ENCODE results near the gene RPS14.
A peak's percentile ranks its signal among the peaks of the same experiment; 100 is the strongest.

Gene RPS14

DNA sequence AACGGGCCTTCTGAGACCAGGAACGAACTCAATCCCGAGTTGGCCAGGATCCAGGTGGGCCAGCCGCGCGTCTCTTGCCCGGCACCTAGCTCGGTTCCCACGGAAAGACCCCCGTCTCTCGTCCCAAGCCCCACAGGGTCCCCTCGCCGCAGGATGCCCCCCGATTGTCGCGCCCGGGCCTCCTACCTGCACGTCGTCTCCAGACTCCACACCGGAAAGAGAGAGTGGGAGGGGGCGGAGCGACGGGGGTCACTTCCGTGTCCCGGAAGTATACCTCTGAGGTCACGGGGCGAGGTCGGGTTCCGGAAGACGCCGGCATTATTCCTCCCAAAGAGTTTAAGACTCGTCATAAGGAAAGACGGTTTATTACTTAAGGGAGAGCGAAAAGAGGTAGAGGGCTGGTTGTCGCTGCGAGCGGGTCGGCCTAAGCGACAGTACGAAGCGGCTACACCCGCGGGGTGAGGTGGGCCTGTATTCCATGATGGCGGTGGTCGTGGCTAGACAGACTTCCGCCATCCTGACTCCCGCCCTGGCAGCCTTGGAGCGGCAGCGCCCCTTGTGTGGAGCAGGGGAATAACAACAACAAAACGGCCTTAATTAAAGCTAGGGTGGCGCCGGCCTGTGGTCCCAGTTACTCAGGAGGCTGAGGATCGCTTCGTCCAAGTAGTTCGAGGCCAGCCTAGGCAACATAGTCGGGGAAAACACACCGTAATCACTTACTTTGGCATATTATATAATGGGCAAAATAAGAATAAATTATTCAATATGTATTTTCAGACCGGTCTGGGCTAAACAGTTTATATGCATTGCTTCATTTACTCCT lies at the start of gene RPS14:
RPS14 (minus strand) TSS at position 223 of the 823 bp plus-strand sequence. CDS start 2,006 bp downstream, outside the sequence.
- peak; percentile 67 for DNase-seq (ENCODE audit: low read depth)

DNA sequence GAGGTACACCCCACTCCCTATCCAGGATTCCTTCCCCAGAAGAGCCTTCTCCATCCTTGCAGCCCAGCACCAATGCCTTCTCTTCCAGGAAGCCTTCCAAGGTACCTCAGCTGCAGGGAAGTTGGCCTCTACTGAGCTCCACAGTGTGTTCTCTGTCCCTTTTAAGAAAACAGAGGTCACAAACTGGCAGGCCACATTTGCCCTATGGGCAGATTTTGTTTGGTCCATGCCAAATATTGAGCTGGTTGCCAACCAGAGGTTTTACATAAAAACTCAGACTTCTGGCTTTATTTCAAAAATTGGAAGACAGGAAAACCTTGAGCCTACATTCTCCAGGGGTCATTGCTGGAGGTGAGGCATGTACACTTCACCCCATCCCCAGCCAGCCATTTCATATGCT lies 49.4 kb upstream of the RPS14 start:
- no peak for DNase-seq (ENCODE audit: low read depth)

DNA sequence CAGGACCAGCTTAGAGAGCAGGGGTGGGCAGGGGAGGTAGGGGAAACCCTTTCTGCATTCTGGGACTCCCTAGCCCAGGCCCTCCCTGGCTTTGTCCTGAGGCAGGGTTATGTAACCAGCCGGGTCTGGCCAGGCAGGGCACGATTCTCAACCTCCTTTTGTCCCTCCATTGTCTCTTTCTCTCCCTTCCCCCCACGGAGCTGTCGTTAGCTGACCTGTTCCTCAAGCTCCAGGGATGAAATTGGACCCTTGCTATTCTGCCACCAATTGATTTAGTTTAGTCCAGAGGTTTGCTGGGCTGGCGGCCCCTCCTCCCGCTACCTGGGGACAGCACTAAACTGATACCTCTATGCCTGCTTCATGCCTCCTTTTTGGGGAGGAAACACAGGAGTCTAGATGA lies 49.0 kb upstream of the RPS14 start:
- no peak for DNase-seq (ENCODE audit: low read depth)

DNA sequence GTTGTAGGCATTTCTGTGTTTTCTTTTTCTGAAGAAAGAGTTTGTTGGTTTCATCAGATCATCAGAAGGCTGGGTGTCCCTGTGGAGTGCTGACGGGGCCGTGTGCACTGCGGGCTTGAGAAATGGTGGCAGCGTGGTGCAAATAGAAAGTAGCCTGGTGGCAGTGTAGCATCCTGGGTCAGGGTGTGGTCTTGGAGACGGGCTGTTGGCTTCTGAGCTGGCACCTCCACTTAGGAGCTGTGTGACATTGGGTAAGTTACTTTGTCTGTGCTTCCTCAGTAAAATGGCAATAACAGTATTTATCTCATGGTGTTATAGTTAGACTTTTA lies 48.4 kb upstream of the RPS14 start:
- no peak for DNase-seq (ENCODE audit: low read depth)

DNA sequence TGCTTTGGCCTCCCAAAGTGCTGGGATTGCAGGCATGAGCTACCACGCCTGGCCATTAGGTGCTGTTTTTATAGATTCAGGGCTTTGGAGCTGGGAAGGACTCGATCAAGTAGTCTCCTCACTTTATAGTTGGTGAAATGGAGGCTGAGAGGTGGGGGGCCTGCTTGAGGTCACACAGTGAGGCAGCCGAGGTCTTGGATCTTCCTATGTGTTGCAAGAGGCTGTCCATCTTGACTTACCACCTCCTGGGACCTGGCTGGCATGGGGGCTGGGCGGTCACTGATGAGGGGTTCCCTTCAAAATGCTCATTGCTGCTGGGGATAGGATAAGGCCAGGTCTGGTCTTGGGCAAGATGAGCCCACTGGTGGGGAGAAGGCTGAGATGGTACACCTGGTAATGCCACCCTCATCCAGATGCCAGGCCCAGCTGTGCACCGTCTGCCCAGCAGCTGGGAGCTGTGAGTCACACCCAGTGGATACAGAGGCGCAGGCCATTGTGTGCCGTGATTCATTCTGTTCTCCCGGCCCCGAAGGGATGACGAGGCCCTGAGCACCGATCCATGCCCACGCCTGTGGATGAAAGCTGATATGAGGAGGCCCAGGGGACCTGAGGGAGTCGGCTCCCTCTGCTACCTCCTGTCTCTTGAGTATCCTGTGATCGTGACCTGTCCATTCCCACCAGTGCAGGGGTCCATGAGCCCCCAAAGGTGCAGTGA lies 47.9 kb upstream of the RPS14 start:
- peak; percentile 80 for DNase-seq (ENCODE audit: low read depth)

DNA sequence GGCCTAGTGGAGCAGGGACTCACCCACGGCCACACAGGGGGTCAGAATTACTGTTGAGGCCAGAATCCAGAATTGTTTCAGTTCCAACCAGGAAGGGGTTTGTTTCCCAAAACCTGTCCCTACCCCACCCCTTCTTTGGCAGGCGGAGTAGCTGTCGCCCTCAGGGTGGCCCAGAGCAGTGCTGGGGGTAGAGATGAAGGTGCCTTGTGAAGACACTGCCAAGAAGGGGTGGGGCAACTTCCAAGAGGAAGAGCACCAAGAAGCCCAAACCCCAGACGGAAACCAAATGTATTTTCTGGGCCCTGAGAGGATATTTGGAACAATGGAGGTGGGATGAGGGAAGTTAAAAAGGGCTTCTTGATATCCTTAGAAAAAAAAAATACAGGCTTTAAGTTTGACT lies 47.0 kb upstream of the RPS14 start:
- DNase-seq (ENCODE audit: low read depth) = no peak

DNA sequence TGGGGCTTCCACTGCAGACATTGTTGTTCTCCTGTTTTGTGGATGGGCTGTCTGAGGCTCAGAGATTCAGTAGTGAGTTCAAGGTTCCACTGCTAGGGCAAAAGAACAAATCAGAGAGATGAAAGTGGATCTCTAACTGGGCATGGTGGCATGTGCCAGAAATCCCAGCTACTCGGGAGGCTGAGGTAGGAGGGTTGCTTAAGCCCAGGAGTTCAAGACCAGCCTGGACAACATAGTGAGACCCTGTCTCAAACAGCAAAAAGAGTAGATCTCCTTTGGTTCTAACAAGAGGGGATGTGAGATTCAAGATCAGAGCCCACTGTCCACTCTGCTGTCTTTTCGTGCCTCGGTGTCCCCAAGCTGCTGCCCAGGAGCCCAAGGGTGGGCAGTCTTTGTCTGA lies 46.6 kb upstream of the RPS14 start:
- no peak for DNase-seq (ENCODE audit: low read depth)

DNA sequence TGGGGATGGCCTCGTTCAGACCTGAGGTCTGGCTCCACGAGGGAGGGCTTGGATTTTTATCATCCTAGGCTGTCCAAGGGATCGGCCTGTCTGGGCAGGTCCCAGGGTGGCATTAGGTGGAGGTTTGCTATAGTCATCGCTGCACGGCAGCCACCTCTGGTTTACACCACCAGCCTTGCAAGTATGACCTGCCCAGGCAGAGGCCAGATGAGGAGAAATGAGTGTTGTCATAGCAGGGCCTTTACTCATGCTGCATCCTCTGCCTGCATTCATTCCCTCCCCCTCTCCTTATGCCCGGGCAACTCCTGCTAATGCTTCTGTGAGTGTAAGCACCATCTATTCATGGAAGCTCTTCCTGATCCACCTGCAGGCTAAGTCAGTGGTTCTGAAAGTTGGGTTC lies 43.1 kb upstream of the RPS14 start:
- DNase-seq (ENCODE audit: low read depth) = peak; percentile 51

DNA sequence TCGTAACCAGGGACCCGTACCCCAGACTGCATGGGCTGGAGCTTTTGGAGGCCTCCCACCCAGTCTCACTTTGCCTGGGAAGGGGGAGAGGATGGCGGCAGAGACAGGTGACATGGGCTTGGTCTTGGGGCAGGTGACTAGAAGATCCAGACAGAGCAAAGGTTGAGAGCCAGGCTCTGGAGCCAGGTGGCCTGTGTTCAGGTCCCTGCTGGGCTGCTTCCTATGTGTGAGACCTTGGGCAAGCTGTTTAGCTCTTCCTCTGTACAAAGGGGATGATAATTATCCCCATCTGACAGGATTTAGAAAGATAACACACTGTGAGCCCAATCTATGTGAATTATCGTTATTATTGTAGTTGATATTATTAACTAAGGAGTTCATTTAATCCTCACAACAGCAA lies 42.3 kb upstream of the RPS14 start:
- DNase-seq (ENCODE audit: low read depth) = no peak

DNA sequence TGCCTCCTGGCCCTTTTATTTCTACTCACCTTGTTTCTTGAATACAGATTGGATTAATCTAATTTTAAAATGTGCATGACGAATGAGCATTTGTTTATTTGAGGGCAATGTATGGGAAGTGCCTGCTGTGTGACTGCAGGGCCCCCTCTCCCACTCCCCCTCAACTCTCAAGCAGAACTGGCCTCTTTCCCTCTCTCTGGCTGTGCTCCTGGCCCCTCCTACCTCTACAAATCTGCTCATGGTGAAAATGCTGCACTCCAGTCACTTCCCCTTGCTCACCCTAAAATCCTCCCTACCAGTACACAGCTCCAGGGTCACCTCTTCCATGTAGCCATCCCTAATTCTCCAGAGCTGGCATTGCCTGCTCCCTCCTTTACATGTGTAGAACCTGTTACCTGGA lies 41.2 kb upstream of the RPS14 start:
- no peak for DNase-seq (ENCODE audit: low read depth)

DNA sequence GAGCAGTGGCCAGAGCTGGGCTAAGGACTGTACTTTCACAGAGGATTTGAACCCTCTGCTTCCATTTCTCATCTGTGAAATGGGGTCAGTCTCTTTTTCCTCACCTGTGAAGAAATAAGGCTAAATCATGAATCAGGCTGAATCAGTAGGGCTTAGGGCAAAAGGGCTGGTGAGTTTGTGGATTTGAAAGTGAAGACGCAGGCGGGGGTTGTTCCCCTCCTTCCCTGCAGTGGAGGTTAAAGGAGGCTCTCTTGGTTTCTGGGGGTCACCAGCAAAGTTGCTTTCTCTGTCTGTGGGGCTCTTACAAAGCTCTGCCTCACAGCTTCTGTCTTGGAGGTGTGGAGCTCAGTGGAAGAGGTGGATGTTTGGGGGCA lies 40.7 kb upstream of the RPS14 start:
- no peak for DNase-seq (ENCODE audit: low read depth)

DNA sequence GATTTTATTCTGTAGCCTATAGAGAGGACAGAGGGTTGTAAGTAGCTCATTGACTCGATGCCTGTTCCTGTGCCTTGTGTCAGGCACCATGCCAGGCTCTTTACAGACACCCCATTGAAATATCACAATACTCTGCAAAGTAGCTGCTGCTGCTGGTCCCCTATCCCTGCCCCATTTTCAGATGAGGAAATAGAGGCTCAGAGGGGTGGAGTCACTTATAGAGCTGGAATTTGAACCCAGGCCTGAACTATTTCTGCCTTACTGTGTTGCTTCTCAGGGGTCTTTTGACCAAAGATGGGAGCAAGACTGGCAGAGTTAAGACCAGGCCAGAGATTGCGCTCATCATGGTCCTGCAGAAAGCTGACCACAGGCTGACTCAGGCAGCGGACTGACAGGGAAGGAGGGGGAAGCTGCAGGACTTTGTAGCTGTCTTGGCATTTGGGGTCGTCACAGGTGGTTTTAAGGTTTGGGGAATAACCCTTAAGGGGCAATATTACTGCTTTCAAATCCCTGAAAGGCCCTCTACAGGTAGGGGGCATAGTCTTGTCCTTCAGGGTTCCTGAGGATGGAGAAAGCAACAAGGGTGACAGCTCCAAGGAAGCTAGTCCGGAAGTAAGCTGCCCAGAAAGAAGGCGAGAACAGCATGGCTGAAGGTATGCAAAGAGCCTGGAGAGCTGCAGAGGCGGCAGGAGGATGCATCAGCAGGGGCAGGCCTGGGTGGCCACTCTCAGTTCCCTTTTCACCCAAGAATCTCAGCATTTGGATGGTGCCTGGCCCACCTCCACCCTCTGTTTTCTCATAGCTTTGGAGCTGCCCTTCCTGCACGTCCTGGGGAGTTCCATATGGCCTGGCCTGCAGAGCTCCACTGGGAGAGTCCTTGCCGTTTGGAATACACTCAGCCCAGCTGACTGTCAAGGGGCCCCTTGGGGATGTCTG lies 40.1 kb upstream of the RPS14 start:
- no peak for DNase-seq (ENCODE audit: low read depth)

DNA sequence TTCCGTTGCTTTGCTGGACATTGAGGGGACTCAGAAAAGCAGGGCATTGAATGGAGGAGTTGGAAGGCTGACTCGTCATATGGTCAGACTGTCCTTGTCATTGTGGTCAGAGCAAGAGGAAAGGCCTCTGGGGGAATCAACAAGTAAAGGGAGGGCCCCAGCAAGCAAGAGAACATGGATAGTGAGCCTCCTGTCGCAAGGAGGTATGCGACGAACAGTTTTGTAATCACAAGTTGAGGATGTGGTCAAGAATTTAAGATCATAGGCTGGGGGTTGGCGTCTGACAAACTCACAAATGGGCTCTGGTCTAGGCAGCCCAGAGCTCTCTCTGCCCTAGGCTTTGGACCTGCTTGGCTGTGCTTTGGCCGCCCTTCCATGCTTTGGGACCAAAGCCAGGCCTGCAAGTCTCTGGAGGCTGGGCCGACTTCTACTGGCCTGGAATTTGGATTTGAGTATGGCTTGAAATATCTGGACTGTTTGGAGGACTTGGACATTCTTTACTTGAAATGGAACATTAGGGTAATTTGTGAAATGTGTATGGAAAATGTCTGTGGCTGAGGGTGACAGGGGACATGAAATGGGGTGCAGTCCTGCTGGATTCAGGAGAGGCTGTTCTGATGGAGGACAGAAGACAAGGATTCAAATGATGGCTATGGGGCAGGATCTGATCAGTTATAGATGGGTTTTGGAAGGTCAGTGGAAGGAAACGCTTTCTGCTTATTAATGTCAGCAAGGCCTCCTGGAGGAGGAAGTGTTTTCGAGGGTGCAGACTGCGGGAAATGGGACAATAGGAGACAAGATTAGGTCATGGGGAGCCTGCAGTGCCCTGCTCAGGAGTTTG lies 39.2 kb upstream of the RPS14 start:
- no peak for DNase-seq (ENCODE audit: low read depth)

DNA sequence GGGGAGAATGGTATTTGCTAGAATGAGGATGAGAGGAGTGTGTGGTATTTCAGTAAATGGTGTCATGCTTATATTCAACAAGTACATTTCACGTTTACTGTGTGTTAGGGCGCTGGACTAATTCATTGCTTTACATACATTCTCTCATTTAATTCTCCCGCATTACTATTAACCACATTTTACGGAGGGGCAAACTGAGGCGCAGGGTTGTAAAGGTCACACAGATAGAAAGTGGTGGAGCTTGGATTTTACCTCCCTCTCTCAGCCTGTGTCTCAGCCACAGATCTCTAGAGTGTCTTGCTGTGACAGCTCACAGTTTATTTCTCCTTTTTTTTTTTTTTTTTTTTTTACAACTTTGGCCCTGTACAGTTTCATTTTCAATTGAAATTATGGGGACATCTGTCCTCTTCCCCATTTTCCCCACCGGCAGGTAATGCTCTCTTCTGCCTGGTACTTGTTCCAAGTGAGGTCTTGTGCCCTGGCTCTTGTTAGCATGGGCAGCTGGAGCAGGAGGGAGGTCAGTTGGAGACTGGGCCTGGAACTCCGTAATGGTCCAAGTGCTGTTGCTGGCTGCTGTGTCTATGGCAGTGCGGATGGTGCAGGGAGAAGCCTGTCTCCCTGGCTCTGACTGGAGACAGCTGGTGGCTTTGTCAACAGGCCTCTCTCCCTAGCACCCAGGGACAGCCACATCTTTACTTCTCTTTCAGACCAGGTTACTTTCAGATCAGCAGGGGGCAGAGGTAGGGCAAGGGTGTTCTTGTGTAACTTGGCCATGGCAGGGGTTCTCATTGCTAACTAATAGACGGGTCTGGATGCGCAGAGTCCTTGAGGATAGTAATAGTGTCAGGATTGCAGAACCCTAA lies 37.9 kb upstream of the RPS14 start:
- DNase-seq (ENCODE audit: low read depth) = no peak

DNA sequence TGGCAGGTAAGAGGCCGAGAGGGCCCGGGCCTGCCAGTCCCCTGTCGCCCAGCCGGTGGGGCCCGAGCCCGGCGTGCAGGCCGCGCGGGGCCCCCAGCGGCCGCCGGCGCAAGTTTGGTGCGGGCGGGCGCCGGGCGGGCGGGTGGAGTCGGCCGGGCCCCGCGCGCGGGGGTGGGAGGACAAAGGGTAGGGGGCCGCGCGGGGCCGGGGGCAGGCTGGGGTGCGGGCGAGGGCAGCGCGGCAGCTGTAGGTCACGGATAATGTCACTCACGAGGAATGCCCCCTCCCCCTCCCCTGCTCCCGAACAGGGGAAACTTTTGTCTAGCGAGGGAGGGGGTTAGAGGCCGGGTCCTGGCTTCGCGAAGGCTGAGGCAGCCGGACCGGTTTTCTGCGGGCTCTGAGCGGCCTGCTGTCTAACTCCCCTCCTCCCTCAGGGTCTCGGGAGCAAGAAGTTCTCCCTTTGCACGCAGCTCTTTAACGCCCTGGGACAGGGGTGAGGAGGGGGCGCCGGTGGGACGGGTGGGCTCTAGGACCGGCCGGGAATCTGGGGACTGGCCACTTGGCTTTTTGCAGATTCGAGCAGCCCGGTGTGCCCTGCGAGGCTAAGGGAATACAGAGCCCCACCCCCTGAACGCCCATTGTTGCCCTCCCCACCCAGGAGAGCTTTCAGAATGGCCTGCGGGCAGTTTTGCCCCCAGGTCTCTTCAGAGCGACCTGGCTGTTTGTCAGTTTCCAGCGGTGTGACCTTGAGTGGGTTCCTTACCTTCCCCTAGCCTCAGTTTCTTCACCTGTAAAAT lies 37.1 kb upstream of the RPS14 start:
- no peak for DNase-seq (ENCODE audit: low read depth)

DNA sequence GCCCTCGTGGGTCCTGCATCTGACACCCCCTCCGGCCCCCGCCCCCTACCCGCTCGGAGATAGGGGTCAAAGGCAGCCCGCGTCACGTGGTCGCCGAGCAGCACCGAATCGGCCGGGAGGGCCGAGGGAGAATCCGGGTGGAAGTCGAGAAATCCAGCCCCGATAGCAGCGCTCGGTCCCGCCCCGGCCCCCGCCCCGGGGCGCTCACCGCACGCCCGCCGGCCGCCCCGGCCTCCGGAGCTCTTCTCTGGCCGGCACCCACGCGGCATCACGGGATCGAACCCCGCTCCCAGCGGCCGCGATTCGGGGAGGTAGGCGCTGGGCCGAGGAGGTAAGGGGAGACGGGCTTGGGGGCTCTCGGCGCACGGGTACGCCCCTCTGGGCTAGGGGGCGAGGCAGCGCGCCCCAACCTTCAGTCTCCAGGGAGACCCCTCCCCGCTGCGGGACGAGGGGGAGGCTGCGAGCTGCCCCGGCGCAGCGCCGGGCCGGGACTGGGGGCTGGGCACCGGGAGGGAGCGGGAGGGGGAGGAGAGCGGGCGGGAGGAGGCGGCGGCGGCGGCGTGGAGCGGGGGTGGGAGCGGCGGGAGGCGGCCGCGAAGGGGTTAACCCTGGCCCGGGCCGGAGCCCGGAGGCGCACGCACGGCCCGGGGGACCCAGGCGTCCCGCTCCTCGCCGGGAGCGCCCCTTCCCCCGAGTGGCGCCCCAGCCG lies 36.3 kb upstream of the RPS14 start:
- DNase-seq (ENCODE audit: low read depth) = no peak

DNA sequence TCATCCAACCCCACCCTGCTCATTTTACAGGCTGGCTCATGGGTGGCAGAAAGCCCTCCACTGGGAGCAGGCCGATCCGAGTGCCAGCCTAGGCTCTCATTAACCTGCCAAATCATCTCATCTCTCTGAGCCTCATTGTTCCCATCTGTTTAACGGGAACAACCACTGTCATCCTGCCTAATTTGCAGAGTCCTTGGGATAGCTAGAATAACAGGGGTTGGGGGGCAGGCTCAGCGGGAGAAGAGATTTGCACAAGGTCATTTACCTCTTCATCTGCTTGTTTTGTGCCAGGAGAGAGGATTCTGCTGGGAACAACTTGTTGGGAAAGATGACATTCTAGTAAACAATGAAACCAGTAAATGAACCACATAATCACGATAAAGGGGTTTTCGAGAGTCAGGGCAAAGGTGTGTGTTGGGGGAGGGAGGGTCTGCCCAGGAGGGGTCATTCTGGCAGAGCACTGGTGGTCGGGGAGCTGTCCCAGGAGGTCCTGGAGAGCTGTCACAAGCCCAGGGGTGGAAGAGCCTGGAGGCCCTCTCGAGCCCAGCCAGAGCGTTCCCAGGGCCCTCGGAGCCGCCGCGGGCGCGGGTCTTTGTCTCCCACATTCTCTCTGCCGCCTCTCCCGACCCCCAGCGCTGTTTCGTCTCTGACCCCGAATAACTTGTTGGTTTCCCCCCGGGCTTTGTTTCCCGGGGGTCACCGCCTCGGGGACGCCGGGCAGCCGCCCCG lies 35.6 kb upstream of the RPS14 start:
- no peak for DNase-seq (ENCODE audit: low read depth)

DNA sequence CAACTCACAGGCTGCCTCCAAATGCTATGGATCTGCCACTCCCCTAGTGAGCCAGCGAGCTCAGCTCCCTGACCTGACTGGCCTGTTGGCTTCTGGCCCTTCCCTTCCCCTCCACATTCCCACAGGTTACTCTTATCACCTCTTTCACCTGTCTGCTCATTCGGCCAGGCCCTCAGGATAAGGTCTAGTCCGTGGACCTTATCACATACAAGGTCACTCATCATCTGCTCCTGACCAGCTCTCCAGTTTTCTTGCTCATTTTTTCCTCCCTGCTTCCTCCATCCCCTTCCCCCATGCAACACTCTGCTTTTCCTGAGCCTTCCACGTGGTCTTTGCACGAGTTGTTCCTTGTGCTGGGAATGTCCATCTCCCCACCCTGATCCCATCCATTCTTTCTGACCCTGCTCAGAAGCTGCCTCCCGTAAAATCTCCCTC lies 32.5 kb upstream of the RPS14 start:
- no peak for DNase-seq (ENCODE audit: low read depth)

DNA sequence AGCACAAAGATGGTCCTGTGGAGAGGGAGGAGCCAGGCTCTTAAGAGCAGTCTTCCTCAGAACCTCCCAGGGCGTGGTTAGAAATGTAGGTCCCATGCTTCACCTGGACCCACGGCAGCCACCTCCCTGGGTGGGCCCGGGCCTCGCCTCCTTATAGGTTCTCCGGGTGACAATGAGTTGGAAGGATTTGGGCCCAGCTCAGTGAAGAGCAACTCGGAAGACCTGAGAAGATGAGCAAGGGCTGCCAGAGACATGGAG lies 32.1 kb upstream of the RPS14 start:
- DNase-seq (ENCODE audit: low read depth) = no peak
